HCEC 1CT (cell line): ENCODE results near the gene SULT1C4.

Experiments
- DNase-seq: peaks from one replicate; pipeline ENCODE4 v3.0.0-alpha.2; 2017

Gene SULT1C4

DNA sequence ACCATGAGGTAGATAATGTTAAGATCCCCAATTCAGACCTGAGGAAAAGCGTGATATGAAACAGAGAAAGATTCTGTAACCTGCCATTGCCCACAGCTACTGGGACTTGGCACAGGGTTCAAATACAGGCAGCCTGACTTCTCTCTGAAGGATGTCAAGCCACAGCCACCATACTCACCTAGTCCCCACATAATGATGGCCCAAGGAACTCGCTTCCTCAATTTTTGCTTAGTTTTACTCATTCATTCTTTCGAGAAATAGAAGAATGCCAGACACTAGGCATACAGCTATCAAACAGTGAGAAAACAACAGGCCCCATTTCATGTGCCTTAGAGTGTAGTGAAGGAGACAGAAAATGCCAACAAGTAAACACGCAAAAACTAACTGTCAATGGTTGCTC, 980 bp upstream of the SULT1C4 start:
- DNase-seq: no peak

- no peak for DNase-seq
Measured at GRCh38 chr2:108377401-108377800, 353 bp upstream of the SULT1C4 start.

DNA sequence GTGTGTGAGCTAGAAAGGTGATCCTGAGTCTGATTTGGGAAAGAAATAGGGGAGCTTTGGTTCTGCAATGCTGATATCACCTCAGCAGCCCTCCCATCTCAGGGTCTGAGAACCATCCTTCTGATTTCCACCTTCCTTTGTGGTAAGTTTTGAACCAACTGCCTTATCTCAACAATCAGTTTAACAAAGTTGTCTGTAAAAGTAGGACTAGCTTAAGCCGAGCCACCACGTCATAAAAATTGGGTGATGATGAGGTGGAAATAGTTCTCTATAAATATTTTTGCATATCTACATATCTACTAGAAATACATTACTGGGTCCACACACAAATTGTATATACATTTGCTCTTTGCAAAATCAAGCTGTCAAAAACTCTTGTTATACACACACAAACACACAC, 1.1 kb downstream of the SULT1C4 start:
- no peak for DNase-seq

- DNase-seq: no peak
Measured at GRCh38 chr2:108382196-108382595, 4.4 kb downstream of the SULT1C4 start.

GRCh38 chr2:108383146-108383830, 5.5 kb downstream of the SULT1C4 start:
- peak; percentile 17 for DNase-seq

DNA sequence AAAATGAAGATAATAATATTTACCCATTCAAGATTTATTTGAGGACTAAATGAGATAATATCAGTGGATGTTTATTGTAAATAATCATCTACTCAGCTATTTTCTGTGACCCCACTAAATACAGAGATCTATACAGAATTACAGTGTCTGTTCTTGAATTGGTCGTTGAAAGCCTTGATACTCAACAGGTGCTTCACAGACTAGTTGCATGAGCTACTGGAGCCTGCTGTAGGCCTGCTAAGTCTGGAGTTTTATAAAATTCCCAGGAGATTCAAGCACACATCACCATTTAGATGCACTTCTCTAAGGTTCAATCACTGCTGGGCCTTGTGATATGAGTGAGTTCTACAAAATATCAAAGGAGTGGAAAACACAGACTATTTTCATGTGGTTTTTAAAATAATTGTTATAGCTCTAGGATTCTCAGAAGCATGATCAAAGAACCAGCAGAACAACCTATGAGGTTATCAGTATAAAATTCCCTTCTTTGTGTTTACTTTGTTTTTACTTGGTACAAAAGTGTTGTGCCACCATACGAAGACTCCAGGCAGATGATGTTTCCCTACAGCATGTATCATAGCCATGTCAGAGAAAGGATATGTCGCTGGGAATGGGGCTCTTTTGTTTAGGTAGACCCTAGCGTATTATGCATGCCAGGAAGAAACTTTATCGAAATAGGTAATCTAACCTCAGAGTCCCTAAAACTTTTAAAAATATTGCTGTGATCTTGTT, 7.1 kb downstream of the SULT1C4 start:
- DNase-seq: no peak

DNA sequence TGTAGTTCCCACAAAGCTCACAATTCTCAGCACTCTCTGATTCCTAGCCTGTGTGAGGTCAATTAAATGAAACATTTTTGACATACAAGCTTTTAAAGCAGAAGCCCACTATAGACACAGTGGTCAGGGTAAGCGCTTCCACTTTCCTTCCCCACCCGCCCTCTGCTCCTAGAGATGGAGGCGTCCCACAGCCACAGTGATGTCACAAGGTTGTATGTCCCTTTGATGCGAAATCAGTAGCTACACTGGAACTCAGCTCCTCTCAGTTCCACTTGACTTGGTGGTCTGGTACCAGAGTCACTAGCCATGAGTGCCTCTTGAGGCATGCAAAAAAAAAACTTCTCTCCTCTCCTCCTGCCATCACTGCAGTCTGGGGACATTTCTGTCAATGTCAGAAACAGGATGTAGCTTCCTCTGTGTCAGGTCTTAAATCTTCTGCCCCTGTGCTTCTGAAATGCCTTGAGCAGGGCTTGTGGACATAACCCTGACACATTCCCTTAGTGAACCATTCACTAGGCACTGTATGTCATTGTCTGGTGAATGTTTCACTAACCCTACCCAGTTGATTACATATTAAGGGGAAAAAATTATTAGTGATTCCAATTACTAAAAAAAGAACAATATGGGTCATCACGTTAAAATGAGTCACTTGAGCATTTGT, 7.8 kb downstream of the SULT1C4 start:
- no peak for DNase-seq

GRCh38 chr2:108388045-108388444, 10.3 kb downstream of the SULT1C4 start:
- no peak for DNase-seq

DNA sequence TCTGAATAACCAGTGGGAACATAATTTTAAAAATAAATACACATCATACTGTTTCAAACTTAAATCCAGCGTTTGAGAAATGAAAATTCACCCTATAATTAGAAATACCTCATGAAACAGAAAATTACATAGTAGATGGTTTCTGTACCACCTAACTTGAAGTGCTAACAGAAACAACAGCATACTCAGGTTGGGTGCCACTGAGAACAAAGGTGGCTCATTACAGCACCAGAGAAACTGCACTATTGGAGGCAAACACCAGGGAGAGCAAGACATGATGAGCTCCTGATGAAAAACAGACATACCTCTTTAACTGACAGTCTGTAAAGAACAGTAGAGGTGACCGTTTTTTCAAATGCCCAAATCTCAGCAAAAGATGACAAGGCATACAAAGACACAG, 12.6 kb downstream of the SULT1C4 start:
- DNase-seq: no peak

- no peak for DNase-seq
Measured at GRCh38 chr2:108392029-108392428, 14.3 kb downstream of the SULT1C4 start.

DNA sequence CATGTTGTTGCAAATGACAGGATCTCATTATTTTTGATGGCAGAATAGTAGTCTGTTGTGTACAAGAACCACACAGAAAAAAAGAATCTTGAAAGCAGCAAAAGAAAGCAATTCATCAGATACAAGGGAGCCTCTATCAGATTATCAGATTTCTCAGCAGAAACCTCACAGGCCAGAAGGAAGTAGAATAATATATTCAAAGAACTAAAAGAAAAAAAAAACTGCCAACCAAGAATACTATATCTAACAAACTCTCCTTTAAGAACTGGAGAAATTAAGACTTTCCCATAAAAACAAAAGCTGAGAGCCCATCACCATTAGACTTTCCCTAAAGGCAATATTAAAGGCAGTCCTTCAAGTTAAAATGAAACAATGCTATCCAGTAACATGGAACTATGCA, 15.4 kb downstream of the SULT1C4 start:
- no peak for DNase-seq

DNA sequence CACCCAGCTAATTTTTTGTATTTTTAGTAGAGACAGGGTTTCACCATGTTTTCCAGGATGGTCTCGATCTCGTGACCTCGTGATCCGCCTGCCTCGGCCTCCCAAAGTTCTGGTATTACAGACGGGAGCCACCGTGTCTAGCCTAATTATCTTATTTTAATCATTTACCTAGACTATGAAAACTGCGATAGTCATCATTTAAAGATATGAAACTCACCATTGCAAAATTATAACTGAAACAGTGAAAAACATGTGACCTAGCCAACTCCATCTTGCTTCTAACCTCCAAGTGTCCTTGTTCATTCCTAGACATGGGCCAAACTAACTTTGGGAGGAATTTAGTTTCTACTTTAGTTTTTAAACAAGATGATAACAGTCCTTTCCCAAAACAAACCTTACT, 17.4 kb downstream of the SULT1C4 start:
- no peak for DNase-seq

- DNase-seq: peak; percentile 60
Measured at GRCh38 chr2:108396845-108397244, 19.1 kb downstream of the SULT1C4 start.

DNA sequence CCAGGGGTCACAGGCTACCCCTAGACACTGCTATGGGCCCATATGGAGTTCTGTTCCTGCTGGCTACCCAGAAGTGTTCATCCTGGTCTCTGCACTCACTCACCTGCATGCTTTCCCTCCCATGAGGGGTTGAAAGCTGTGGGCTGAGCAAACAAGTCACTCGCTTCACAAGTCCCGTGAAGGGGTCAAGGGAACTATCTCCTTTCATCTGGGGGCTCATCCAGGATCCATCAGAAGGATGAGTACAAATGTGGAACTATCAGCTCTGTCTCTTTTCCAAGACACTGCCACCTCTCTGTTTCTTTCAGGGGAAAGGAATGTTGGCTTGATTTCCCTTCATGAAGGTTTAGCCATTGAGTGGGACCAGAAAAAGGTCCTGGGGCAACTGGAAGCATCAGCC, 21.7 kb downstream of the SULT1C4 start:
- no peak for DNase-seq

DNA sequence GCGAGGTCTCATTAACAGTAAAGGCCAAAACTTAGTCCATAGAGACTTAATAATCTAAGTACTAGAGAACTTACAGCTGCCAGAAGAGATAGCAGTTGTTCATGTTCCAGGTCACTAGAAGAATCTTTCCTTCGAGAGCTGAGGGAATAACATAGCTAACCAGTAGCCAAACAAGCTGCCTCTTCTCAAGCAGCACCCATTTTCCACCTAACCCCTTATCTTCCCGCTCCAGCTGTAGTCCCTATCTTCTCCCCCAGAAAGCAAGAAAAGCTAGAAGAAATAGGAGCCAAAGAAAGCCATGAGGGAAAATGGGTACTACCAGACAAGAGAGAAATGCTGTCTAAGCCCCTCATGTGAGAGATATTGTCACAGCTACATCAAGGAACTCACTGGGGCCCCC, 24.0 kb downstream of the SULT1C4 start:
- DNase-seq: no peak

- peak; percentile 78 for DNase-seq
Measured at GRCh38 chr2:108403494-108403893, 25.7 kb downstream of the SULT1C4 start.

GRCh38 chr2:108404784-108405397, 27.1 kb downstream of the SULT1C4 start:
- DNase-seq: no peak

GRCh38 chr2:108407864-108408729, 30.3 kb downstream of the SULT1C4 start:
- no peak for DNase-seq

- DNase-seq: peak; percentile 67
Measured at GRCh38 chr2:108409768-108410167, 32.0 kb downstream of the SULT1C4 start.

DNA sequence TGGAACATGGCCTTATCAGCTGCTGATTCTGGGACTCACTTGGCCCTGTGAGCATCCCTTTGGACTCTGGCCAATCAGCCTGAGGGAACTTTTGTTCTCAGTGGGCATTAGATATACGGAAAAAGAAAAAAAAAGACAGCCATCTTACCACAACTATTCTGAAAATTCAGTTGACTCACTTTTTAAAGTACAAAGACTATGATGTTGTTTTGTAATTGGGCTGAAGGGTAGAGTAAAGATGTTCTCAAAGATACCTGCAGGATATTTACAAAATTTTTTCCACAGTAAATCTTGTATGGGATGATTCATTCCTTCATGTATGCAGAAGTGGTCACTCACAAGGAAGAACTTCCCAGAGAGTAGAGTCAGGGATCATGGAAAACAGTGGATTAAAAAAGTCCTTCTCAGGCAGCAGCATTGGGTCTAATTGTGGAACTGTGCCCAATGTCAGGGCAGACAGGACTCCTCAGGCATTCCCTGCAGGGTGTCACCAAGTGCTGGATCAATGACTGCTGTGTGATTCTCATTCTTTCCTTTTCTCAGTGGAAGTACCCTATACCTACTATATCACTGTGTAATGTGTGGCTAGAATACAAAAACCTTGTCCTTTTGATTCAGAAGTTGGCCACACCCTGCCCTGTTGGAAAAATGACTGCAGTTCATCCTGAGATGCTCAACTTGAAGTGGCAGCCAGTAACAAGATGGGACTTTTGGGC, 35.4 kb downstream of the SULT1C4 start:
- peak; percentile 89 for DNase-seq

DNA sequence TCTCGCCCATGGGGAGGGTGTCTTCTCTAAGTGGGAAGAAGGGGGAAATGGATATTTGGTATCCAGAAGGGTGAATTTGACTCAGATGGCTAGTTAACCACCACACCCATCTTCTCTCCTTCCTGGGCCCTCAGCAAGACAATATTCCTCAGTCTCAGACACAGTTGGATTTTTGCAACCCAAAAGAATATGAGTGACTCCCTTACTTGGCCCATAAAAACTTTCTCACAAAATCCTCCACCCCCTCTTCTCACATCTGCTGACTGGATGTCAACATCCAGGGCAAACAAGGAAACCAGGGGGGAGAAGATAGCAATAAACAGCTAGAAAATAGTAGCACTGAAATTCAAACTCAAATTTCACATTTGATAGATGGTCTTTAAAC, 35.9 kb downstream of the SULT1C4 start:
- no peak for DNase-seq

GRCh38 chr2:108414256-108414876, 36.6 kb downstream of the SULT1C4 start:
- DNase-seq: no peak
